HFFc6 (cell line): Measurements from ENCODE around the gene MRPL50. TPM values are rescaled to one million over a fixed set of nuclear protein-coding genes. Genes with fewer than 3 reads are reported as not detected.

ENCODE experiments used
- DNase-seq: peaks from one replicate; pipeline ENCODE4 v3.0.0-alpha.2; 2018
- H3K27ac Mint-ChIP-seq: 2 replicates; pipeline ENCODE4 v1.8.0; 2020; ENCODE audit warnings: mild to moderate bottlenecking, mixed read lengths
- H3K27me3 Mint-ChIP-seq: 2 replicates; pipeline ENCODE4 v1.8.0; 2021; ENCODE audit warnings: mild to moderate bottlenecking, moderate library complexity, mixed read lengths; ENCODE audit not compliant: insufficient read depth
- H3K36me3 Mint-ChIP-seq: 2 replicates; pipeline ENCODE4 v1.8.0; 2021; ENCODE audit warnings: low read depth, mixed read lengths
- H3K4me1 Mint-ChIP-seq: 2 replicates; pipeline ENCODE4 v1.8.0; 2020; ENCODE audit warnings: low read depth, mixed read lengths
- H3K4me3 Mint-ChIP-seq: 2 replicates; pipeline ENCODE4 v1.8.0; 2020; ENCODE audit warnings: mild to moderate bottlenecking, moderate library complexity, mixed read lengths
- H3K9me3 Mint-ChIP-seq: 2 replicates; pipeline ENCODE4 v1.8.0; 2020; ENCODE audit warnings: mild to moderate bottlenecking, mixed read lengths
- total RNA-seq, 6 experiments: library from RNA; stranded (reverse); fragmentation: NEBNext Ultra II Directional; extraction: Animal tissue kit (Norgen Biotek cat#: 25700); gene quantifications; 2 replicates in 1 of 6; 3 replicates in 5 of 6; pipeline ENCODE4 v1.2.3, GENCODE V29; 2021
- TF ChIP-seq, protein P1 (sequence below): fragments of 200-600 bp; sonication (generic); IDR thresholded peaks from 2 replicates; pipeline ENCODE4 v1.5.0; 2021; ENCODE audit warnings: antibody characterized with exemption, mild to moderate bottlenecking

MRPL50 gene
- total RNA-seq, 6 experiments from 2014 or later: 9.6 to 11.2 (median 10.4) TPM

DNA sequence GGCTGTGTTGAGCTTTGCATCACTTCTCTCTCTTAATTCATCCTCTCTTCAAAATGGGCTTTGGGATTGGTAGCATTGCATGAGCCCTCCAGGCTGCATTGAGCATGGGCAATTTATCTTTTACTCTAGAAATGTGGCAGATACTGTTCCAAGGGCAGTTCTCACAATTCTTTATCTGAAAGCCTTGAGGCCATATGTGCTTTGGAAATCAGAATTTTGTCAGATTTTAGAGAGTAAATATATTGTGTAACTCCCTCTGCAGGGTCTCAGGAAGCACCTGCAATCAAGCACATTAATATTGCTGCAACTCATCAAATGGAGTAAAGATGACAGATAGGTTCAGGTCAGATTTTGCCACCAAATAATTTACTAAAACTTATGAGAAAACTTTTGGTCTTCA lies 19.6 kb upstream of the MRPL50 start:
- Mint-ChIP-seq H3K4me1 (peaks cover 7% of the 10 kb centered on the region; the same call in 1 of the 2 replicates), H3K36me3 (peaks cover 7% of the 10 kb centered on the region), H3K27me3 (peaks cover 2% of the 10 kb centered on the region; the same call in 1 of the 2 replicates), H3K9me3 (peaks cover 9% of the 10 kb centered on the region), H3K27ac (no peak overlapping the region), H3K4me3 (no peak overlapping the region)
- TF ChIP-seq, protein P1, sequence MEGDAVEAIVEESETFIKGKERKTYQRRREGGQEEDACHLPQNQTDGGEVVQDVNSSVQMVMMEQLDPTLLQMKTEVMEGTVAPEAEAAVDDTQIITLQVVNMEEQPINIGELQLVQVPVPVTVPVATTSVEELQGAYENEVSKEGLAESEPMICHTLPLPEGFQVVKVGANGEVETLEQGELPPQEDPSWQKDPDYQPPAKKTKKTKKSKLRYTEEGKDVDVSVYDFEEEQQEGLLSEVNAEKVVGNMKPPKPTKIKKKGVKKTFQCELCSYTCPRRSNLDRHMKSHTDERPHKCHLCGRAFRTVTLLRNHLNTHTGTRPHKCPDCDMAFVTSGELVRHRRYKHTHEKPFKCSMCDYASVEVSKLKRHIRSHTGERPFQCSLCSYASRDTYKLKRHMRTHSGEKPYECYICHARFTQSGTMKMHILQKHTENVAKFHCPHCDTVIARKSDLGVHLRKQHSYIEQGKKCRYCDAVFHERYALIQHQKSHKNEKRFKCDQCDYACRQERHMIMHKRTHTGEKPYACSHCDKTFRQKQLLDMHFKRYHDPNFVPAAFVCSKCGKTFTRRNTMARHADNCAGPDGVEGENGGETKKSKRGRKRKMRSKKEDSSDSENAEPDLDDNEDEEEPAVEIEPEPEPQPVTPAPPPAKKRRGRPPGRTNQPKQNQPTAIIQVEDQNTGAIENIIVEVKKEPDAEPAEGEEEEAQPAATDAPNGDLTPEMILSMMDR: no peak
- no peak for DNase-seq

DNA sequence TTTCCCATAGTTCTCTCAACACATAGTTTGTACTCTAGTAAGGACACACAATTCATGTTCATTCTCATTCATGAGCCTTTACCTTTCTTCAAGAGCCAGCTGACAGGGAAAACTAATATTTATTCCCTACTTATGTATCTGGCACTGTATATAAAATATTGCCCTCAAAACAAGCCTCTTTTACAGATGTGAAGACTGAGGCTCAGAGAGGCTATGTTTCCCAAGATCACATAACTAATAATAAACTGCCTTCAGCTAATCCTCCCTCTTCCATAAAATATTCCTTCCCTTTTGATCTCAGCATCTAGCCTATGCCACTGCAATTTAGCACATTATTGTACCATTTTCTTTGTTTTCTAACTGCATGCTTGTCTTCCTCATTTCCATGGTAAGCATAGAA lies 19.0 kb upstream of the MRPL50 start:
- H3K36me3 Mint-ChIP-seq: peaks cover 12% of the 10 kb centered on the region
- peaks cover 7% of the 10 kb centered on the region; the same call in 1 of the 2 replicates for H3K4me1 Mint-ChIP-seq
- no peak overlapping the region for H3K4me3 Mint-ChIP-seq
- no peak for DNase-seq
- TF ChIP-seq, protein P1: no peak
- peaks cover 14% of the 10 kb centered on the region for H3K9me3 Mint-ChIP-seq
- peaks cover 2% of the 10 kb centered on the region; the same call in 1 of the 2 replicates for H3K27me3 Mint-ChIP-seq
- H3K27ac Mint-ChIP-seq: no peak overlapping the region

DNA sequence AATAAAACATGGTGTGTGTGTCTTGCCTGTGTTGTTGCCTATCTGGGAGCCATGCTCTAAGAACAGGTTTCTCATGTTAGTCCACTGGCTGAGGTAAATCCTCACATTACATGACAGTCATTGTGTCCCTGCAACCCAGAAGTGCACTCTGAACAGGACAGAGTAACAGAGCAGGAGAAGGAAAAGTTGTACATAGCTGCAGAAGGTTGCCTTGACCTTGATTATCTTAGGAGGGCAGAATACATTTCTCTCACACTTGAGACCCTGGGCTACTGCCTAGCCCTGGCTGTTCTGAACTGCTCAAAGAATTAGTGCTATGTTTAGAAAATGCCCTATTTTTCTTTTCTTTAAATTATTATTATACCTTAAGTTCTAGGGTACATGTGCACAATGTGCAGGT lies 17.2 kb upstream of the MRPL50 start:
- peaks cover 27% of the 10 kb centered on the region for H3K36me3 Mint-ChIP-seq
- H3K4me1 Mint-ChIP-seq: peaks cover 7% of the 10 kb centered on the region; the same call in 1 of the 2 replicates
- no peak for DNase-seq
- H3K4me3 Mint-ChIP-seq: no peak overlapping the region
- TF ChIP-seq, protein P1: no peak
- H3K9me3 Mint-ChIP-seq: peaks cover 31% of the 10 kb centered on the region
- H3K27ac Mint-ChIP-seq: no peak overlapping the region
- H3K27me3 Mint-ChIP-seq: peaks cover 2% of the 10 kb centered on the region; the same call in 1 of the 2 replicates

DNA sequence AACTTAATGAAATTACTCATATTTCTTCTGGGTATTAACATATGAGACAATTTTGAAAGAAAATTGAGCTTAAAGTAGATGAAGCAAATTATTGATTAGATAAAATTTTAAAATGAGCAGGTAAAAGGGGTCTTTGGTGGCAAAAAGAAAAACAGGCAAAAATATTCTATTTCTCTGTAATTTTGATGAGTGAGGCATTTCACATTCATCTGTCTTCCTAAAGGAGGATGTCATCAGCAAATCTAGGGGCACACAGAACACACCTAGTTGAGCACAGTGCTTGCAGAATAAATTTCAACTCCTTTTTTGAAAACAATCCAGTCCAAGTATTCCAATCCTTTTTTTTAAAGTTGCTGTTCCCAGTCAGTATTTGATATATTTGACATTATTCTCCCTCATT lies 16.4 kb upstream of the MRPL50 start:
- no peak for DNase-seq
- no peak overlapping the region for H3K27ac Mint-ChIP-seq
- TF ChIP-seq, protein P1: no peak
- peaks cover 38% of the 10 kb centered on the region for H3K9me3 Mint-ChIP-seq
- H3K4me1 Mint-ChIP-seq: peaks cover 7% of the 10 kb centered on the region; the same call in 1 of the 2 replicates
- peaks cover 33% of the 10 kb centered on the region for H3K36me3 Mint-ChIP-seq
- no peak overlapping the region for H3K4me3 Mint-ChIP-seq
- peaks cover 2% of the 10 kb centered on the region; the same call in 1 of the 2 replicates for H3K27me3 Mint-ChIP-seq

DNA sequence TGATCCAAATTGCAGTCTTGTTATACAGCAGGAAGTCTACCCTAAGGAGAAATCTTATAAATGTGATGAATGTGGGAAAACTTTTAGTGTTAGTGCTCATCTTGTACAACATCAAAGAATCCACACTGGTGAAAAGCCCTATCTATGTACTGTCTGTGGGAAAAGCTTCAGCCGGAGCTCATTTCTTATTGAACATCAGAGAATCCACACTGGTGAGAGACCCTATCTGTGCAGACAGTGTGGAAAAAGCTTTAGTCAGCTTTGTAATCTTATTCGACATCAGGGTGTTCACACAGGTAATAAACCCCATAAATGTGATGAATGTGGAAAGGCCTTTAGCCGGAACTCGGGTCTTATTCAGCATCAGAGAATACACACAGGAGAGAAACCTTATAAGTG lies 10.7 kb upstream of the MRPL50 start:
- Mint-ChIP-seq H3K27ac (no peak overlapping the region), H3K27me3 (peaks cover under 1% of the 10 kb centered on the region; the same call in 1 of the 2 replicates), H3K4me3 (no peak overlapping the region), H3K9me3 (peaks cover 92% of the 10 kb centered on the region), H3K4me1 (no peaks in the 10 kb centered on the region), H3K36me3 (peaks cover 91% of the 10 kb centered on the region)
- TF ChIP-seq, protein P1: no peak
- no peak for DNase-seq
